ENCODE results near the gene TRIO.

- TF ChIP-seq CTCF (IDR thresholded peaks at IDR 0.05) (no peak), POLR2A (IDR thresholded peaks at IDR 0.05) (no peak), EP300 (IDR thresholded peaks at IDR 0.05) (no peak)
These were observed 176.0 kb downstream of the TRIO start for GRCh38 chr5:14319102-14319501.
